COLO829 (cell line): ENCODE measurements around the gene HYAL1.
"Not testable (repeated sequence)": the region's sequence is repeated elsewhere in the genome, so short reads cannot be mapped to it uniquely, and the experiment has no call there.

Source experiments
- DNase-seq: peaks from one replicate; pipeline ENCODE4 v3.0.0; 2012; ENCODE audit warnings: low spot score

The HYAL1 gene

DNA sequence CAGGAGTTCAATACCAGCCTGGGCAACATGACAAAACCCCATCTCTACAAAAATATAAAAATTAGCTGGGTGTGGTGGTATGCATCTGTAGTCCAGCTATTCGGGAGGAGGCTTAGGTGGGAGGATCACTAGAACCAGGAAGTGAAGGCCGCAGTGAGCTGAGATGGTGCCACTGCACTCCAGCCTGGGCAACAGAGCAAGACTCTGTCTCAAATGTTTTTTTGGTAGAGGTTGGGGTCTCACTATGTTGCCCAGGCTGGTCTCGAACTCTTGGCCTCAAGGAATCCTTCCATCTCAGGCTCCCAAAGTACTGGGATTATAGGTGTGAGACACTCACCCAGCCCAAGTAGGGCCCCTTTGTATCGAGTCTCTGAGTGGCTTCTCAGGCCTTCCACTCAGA is 9.3 kb downstream of the HYAL1 start:
- no peak for DNase-seq

DNA sequence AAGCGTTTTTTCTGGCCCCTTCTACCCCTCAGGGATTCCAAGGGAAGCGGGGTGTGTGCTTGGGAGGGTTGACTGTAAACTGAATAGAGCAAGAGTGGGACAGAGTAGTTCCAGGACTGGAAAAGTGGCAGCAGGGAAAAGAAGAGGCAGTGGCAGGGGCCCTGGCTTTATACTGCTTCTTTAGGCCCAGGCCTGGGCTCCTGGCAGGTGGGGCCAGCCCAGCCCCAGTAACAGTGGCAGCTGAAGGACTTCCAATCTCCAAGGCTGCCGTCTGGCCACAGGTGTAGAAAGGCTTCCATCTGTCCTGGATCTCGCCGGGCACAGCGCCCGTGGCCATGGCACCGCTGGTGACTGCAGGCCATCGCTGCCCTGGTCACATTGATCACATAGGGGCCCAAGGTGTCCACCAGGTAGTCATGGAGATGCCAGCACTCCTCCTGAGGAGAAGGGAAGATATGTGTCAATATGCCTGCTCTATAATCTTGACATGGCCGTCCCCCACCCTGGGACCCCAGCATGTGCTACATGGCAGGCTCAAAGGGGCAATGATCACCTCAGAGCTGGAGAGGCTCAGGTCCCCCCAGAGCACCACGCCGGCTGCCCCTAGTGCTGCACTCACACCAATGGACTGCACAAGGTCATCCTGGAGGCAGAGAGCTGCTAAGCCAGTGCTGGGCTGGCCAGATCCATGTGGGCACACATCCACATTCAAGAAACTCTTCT is 10.1 kb downstream of the HYAL1 start:
- no peak for DNase-seq

DNA sequence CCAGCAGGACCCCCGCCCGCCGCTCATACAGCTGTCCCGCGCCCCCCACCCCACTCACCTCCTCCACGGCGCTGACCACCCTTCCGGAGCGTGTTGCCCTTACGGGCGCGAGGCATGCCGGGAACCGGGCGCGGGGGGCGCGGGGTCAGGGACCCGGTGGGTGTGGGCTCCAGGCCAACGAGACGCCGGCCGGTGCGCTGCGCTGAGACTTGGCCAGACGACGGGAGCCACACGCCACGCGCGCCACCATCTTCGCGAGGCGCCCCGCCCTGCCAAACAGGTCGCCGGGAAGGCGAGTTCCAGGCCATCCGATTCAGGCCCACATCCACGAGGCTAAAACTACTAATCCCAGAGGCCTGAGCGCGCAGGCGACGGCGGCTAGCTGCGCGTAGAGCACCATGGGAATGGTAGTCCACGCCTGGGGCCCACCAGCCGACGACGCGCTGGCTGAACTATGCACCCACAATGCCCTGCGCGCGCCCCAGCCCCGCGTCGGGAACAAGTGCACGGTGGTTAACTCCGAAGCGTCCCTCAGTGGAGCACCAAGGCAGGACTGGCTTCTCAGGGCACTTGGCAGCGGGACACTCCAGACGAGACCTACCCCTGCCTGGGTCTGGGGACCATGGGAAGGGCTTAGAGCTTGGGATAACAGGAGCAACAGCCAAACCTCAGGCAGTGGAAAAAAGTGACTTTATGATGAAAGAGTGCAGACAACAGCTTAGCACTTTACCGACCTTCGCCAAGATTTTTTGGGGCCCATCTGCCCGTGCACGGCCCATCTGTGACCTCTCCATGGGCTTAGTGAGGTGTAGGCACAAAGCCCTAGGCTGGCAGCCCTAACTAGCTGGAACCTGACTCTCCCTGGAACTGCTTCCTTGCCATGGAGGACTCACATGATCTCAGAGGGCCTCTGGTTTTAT is 11.0 kb downstream of the HYAL1 start, which contains the start of gene IFRD2:
Gene IFRD2 (minus strand): TSS at position 271 of the 920 bp plus-strand sequence. CDS start 155 bp downstream, at position 116.
- DNase-seq, result peak; percentile 95

DNA sequence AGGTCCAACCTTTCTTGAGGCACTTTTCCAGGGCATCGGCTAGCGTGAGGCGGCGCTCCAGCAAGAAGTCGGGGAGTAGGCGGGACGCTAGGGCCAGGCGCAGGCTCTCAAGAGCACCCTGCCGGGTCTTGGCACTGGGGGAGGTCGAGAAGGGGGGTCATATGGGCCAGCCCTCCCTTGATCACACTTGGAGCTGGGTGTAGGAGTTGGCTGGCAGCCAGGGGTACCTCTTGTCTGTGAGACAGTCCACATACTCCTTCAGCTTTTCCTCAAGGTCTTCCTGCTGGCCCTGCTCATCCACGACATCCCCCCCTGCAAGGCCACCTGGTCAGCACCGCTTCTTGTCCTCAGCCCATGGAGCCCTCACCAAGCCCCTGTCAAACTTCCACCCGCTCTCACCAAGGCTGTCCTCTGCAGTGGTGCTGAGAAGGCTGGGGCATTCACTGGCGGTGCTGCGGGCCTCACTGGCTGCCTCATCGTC is 13.2 kb downstream of the HYAL1 start:
- DNase-seq, result no peak

DNA sequence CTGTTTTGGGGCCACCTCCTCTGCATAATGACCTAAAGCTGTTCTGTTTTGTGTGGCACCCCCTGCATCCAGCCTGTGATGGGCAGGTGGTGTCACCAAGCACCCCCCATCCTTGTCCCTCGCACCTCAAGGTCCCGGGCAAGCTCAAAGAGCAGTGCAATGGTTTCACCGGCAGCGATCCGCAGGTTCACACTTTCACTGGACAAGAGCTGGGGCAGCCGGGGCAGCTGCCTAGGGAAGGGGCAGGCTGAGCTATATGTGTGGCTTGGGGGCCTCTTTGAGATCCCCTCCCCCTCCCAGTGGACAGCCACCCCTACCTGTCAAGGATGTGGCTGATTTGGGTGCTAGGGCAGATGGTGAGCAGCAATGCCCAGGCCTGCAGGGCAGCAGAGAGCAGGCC is 14.2 kb downstream of the HYAL1 start:
- no peak for DNase-seq

DNA sequence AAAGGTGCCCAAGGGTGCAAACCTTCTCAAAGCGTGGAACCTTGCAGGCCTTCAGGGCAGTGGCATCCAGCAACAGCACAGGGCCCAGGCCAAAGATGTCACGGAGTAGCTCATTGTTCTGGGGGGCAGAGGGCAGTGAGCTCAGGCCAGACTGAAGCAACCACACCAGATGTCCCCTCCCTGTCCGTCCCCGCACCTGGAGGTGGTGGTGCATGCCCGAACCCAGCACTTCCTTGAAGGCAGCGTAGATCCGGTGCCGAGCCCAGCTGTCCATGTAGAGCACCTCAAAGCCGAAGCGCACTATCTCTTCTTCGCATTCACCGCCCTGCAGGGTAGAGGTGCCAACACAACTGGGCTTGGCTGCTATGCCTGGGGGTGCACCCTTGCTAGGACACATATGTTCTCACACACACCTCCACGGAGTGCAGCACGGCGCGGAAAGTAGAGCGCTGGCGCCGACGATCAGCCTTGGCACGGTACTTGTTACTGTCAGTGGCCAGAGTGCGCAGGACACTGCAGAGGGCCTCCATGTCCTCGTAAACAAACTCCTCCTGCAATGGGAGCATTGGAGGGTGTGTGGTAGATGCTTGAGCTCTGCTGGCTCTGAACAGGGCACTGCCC is 14.9 kb downstream of the HYAL1 start:
- DNase-seq, result no peak

DNA sequence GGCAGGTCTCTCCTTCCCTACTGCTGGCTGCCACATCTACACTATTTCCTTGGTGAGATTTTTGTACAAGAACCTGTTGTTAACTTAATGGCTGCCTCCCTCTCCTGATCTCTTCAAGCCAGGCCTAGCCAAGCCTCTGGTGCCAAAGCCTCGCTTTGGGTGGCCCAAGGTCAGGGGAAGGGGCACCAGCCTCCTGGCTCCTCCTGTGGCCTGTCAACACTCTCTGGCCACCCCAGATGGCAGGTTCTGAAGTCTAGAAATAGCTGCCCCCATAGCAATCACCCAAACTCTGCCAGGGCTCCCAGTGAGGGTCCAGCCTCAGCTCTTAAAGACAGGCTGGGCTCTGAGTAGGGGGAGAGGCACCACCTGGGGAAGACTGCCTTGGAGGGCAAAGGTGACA is 16.1 kb downstream of the HYAL1 start:
- no peak for DNase-seq

DNA sequence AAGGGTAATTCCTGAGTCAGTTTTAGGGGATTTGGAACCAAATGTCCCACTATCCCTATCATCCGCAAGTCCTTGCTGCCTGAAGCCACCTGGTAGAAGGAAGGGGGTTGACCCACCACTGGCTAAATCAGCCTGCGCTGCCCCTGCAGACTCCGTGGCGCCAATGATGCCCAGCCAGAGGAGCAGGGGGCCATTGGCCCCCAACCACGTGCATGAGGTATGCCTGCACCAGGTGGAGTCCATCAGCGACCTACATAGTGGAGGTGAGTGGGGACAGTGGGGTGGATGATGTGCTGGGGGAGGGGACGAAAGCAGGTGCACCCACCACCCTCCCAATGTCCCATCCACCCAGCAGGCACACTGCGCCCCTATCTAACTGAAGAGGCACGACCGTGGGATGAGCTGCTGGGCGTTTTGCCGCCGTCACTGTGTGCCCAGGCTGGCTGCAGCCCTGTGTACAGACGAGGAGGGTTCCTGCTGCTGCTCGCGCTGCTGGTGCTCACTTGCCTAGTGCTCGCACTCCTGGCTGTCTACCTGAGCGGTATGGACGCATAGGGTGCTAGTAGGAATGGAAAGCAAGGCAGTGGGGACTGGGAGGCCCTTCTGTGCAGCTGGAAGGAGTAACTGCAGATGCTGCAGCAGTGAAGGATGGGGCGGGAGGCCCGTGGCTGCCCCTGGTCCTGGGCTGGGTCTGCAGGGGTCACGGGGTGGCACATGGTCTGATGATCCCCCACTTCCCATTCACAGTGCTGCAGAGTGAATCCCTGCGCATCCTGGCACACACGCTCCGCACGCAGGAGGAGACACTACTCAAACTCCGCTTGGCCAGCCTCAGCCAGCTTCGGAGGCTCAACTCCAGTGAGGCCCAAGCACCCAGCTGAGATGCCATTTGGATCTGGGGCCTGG is 16.8 kb downstream of the HYAL1 start:
- DNase-seq, result no peak

DNA sequence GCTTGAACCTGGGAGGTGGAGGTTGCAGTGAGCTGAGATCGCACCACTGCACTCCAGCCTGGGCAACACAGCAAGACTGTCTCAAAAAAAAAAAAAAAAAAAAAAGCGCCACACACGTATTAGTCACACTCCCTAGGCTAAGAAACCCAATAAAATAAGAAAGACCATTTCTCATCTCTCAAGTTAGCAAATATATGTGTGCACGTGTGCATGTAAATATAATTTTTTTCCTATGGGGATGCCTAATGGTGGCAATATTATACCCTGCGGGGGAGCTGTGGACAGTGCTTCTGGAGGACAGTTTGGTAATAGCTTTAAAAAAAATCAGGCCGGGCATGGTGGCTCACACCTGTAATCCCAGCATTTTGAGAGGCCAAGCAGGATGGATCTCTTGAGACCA is 19.3 kb downstream of the HYAL1 start:
- not testable (repeated sequence) for DNase-seq

DNA sequence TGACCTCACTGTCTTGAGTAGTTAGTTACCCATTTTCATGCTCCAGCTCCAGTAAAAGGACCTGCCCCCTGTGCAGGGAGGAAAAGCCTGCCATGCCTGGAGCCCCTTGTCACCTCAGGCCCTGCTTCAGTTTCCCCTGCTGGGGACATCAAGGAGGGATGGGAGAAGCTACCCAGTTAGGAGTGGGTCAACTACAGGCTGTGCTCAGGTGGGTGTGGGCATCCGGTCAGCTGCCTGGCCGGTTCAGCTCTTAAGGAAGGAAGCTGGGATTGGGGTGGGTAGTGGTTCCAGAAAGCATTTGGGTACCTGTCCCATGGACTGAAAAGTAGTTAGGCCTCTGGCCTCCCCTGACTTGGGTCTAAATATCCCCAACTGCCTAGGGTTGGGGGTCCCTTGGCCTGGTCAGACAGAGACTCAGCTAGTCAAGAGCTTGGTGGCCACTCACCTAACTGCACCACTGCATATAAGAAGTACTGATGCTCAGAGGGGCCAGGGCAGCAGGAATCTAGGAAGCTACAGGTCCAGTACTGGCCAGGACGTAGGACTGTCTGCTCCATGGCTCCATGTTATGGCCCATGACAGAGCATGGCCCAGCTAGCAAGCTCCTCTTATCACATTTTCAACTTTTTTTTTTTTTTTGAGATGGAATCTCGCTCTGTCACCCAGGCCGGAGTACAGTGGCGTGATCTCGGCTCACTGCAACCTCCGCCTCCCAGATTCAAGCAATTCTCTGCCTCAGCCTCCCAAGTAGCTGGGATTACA is 23.9 kb downstream of the HYAL1 start:
- no peak for DNase-seq

DNA sequence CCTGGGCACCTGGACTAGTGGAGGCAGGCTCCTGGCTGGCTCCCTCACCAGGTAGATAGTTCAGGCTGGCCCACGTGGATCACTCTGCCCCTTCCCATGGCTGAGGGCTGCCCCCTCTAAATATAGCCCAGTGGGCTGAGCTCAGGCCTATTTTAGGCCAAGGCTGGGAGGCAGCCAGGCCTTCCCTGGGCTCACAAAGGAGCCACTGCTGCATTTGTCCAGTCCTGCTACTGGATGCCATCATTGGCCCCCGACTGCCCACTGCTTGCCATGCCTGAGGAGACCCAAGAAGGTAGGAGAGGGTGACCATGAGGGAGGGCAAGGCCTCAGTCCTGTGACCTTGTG is 24.5 kb downstream of the HYAL1 start, which contains the start of gene LSMEM2:
Gene LSMEM2 (plus strand): TSS at position 208 of the 345 bp plus-strand sequence. CDS start 27 bp downstream, at position 235.
- DNase-seq, result no peak

DNA sequence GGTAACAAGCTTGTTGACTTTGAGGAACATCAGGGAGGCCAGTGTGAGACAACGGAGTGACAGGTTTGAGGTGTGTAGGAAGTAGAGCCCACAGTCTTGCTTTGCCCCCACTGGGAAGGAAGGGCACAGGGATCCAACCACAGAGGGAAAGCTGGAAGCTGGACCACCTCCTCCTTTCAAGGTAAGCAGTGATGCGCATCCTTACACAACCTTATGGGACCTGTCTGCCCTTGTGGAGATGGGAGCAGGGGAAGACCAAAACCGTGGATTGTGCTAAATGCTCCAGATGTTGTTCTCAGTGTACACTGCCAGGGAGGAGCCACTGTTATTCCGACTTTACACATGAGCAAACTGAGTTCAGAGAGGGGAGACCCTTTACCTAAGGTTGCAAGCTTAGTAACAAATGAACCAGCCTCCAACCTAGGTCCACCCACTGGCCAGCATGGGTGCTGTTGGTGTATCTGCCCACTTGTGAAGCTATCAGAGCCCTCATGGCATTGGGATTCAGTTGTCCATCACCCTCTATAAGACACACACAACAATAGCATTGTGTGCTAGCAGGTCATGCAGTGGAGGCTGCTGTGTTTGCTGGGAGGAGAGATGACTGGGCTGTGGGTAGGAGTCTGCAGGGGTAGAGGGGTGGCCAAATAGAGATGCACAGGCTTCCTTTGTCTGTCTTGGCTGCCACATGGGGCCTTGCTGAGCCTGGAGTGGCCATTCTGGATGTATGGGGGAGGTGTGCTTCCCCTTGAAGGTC is 25.1 kb downstream of the HYAL1 start:
- no peak for DNase-seq

DNA sequence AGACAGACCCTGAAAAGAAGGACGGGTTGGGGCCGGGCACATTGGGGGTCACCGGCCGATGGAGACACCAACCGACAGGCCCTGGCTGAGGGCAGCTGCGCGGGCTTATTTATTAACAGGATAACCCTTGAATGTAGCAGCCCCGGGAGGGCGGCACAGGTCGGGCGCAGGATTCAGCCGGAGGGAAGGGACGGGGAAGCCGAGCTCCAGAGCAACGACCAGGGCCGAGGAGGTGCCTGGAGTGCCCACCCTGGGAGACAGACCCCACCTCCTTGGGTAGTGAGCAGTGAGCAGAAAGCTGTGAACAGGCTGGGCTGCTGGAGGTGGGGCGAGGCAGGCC is 26.6 kb downstream of the HYAL1 start:
- DNase-seq, result no peak

DNA sequence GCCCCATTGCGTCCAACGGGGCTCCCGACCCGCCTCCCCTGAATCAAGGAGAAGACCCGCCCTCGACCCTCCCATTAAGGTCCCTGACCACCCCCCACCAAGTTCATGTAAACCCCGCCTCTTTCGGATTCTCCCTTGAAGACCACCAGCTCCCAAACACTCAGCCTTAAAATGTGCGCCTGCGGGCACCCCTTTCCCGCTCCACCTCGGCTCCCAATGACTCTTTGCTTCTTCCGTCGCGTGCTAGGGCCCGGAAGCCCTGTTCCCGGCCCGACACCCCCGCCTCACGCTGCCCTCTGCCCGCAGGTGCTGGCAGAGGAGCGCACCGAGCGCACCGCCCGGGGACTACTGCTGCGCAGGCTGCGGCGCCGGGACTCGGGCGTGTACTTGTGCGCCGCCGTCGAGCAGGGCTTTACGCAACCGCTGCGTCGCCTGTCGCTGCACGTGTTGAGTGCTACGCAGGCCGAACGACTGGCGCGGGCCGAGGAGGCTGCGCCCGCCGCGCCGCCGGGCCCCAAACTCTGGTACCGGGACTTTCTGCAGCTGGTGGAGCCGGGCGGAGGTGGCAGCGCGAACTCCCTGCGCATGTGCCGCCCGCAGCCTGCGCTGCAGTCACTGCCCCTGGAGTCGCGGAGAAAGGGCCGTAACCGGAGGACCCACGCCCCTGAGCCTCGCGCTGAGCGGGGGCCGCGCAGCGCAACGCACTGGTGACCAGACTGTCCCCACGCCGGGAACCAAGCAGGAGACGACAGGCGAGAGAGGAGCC is 27.2 kb downstream of the HYAL1 start:
- DNase-seq, result no peak

DNA sequence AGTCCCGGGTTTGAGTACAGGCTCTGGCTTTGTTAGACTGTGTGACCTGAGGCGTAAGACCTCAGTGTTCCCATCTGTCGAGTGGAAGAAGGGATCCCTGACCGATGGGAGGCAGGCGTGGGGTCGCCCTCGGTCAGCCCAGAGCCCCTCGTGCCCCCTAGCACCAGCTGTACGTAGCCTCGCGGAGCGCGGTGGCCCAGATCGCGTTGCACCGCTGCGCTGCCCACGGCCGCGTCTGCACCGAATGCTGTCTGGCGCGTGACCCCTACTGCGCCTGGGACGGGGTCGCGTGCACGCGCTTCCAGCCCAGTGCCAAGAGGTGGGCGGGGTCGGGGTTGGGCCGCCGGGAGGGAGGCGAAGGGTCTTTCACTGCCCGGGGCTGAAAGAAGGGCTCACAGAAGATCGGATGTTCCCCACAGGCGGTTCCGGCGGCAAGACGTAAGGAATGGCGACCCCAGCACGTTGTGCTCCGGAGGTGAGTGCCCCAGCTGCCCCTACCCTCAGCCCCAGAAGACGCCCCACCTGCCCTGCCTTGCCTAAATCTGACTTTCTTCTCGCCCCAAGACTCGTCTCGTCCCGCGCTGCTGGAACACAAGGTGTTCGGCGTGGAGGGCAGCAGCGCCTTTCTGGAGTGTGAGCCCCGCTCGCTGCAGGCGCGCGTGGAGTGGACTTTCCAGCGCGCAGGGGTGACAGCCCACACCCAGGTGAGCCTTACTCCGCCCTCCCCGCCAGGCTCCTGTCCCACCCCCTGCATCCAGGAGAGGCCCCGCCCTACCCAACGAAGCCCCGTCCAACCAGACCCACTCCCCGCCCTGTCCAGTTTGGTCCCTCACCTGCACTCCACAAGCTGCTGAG is 28.0 kb downstream of the HYAL1 start:
- DNase-seq, result no peak

DNA sequence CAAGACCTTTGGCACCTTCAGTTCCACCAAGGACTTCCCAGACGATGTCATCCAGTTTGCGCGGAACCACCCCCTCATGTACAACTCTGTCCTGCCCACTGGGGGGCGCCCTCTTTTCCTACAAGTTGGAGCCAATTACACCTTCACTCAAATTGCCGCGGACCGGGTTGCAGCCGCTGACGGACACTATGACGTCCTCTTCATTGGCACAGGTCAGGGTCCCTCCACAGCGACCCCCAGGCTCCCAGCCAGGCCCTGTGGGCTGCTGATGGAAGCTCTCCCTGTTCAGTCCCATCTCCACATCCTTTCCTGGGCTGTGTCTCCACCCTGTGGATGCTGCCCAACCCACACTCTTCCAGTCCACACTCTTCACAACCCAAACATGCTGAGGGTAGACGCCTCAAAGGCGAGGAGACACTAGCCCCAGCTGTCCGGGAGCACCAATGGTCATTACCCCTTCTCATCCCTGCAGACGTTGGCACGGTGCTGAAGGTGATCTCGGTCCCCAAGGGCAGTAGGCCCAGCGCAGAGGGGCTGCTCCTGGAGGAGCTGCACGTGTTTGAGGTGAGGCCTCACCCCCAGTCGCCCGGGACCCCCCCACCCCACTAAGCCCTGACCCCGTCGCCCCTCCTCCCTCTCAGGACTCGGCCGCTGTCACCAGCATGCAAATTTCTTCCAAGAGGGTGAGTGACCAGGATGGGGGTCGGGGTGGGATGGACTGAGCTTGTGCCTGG is 28.8 kb downstream of the HYAL1 start:
- no peak for DNase-seq

DNA sequence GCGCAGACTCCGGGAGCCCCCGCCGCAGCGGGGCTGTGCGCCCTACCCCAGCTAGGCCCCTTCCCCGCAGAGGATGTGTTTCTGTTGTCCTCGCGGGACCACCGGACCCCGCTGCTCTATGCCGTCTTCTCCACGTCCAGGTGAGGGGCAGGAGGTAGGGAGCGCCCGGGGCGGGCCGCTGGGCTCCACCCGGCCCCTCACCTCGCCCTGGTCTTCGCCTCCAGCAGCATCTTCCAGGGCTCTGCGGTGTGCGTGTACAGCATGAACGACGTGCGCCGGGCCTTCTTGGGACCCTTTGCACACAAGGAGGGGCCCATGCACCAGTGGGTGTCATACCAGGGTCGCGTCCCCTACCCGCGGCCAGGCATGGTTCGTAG is 29.7 kb downstream of the HYAL1 start:
- DNase-seq, result no peak
